Measurements from ENCODE around the gene NTRK3. TPM values are rescaled to one million over a fixed set of nuclear protein-coding genes. Genes with fewer than 3 reads are reported as not detected.

NTRK3 gene
- total RNA-seq, 4 donors from 2014 or later: 0.09 to 2.7 (median 0.62) TPM

GRCh38 chr15:88258093-88258641, 1.6 kb upstream of the NTRK3 start:
- Histone ChIP-seq H3K27me3 (peaks cover 8 to 95% (median 21%) of the 10 kb centered on the region in 4 donors), H3K9me3 (no peaks in the 10 kb centered on the region), H3K4me1 (peaks cover 12 to 32% (median 15%) of the 10 kb centered on the region in 3 donors), H3K27ac (no peak overlapping the region), H3K4me3 (peak overlapping the region in 1 of 4 donors; percentile 61), H3K36me3 (no peaks in the 10 kb centered on the region)
- DNase-seq: no peak
- intact Hi-C loops (cut with DNase I): no loop called here
- WGBS, 2 donors: 20 to 24% methylated on average over 15 of the region's 17 CpGs
- TF ChIP-seq CTCF (IDR thresholded peaks at IDR 0.05): peak in 1 of 6 experiments; percentile 5
- TF ChIP-seq POLR2A (IDR thresholded peaks at IDR 0.05): no peak

GRCh38 chr15:88257311-88258092, 963 bp upstream of the NTRK3 start:
- no peaks in the 10 kb centered on the region for H3K9me3 ChIP-seq
- H3K36me3 ChIP-seq: no peaks in the 10 kb centered on the region
- TF ChIP-seq CTCF (IDR thresholded peaks at IDR 0.05) (no peak), POLR2A (IDR thresholded peaks at IDR 0.05) (no peak)
- peaks cover 8 to 98% (median 21%) of the 10 kb centered on the region in 4 donors for H3K27me3 ChIP-seq
- H3K4me3 ChIP-seq: peak overlapping the region; percentile 6 to 61 (median 30)
- intact Hi-C loops (cut with DNase I): no loop called here
- peak overlapping the region in 2 of 4 donors; percentile 14 to 44 for H3K27ac ChIP-seq
- WGBS, 2 donors: 1 to 4% methylated on average over 12 to 17 of the region's 49 CpGs
- peaks cover 12 to 32% (median 15%) of the 10 kb centered on the region in 3 donors for H3K4me1 ChIP-seq
- DNase-seq: no peak

GRCh38 chr15:88255484-88256278, 858 bp downstream of the NTRK3 start:
- DNase-seq: no peak
- Histone ChIP-seq H3K9me3 (no peaks in the 10 kb centered on the region), H3K4me1 (peaks cover 12 to 32% (median 15%) of the 10 kb centered on the region in 3 donors), H3K36me3 (no peaks in the 10 kb centered on the region), H3K27ac (peak overlapping the region in 1 of 4 donors; percentile 36), H3K27me3 (peaks cover 8 to 99% (median 21%) of the 10 kb centered on the region in 4 donors), H3K4me3 (peak overlapping the region in 3 of 4 donors; percentile 15 to 61 (median 45))
- intact Hi-C loops (cut with DNase I): no loop called here
- WGBS, 2 donors: 0 to 16% methylated on average over 4 to 5 of the region's 58 CpGs
- TF ChIP-seq POLR2A (IDR thresholded peaks at IDR 0.05): no peak
- no peak for TF ChIP-seq CTCF (IDR thresholded peaks at IDR 0.05)

GRCh38 chr15:88255087-88255483, 1.5 kb downstream of the NTRK3 start:
- peaks cover 8 to 95% (median 21%) of the 10 kb centered on the region in 4 donors for H3K27me3 ChIP-seq
- peak overlapping the region in 1 of 4 donors; percentile 36 for H3K27ac ChIP-seq
- no peak for TF ChIP-seq POLR2A (IDR thresholded peaks at IDR 0.05)
- no peak for TF ChIP-seq CTCF (IDR thresholded peaks at IDR 0.05)
- peak overlapping the region in 3 of 4 donors; percentile 15 to 61 (median 45) for H3K4me3 ChIP-seq
- intact Hi-C loops (cut with DNase I): no loop called here
- no peaks in the 10 kb centered on the region for H3K9me3 ChIP-seq
- 6 to 9% methylated on average over 12 to 15 of the region's 23 CpGs for WGBS, 2 donors
- DNase-seq: no peak
- peaks cover 12 to 32% (median 15%) of the 10 kb centered on the region in 3 donors for H3K4me1 ChIP-seq
- H3K36me3 ChIP-seq: no peaks in the 10 kb centered on the region
